Effector CD4-positive, alpha-beta T cell (primary cell): ENCODE results near the gene HDAC4.

Experiments used
- DNase-seq: peaks from one replicate; pipeline ENCODE4 v3.0.0-alpha.2; 2020

The HDAC4 gene

DNA sequence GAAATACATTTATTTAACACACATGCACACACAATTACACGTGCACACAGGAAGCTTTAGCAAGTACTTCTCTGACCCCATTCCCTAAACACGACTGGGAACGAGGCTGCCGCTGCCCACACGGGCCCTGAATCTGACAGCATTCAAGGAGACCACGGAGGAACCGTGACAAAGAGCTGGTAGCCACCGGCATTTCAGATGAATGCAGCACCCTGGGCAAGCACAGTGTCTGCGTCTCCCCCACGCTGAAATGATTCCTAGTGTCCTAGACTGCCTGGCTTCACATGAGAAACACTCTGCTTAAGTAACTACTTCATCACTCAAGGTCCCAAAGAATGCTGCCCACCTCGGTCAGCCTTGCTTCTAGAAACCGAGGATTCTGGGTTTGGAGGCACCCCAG, 95.0 kb downstream of the HDAC4 start:
- no peak for DNase-seq

DNA sequence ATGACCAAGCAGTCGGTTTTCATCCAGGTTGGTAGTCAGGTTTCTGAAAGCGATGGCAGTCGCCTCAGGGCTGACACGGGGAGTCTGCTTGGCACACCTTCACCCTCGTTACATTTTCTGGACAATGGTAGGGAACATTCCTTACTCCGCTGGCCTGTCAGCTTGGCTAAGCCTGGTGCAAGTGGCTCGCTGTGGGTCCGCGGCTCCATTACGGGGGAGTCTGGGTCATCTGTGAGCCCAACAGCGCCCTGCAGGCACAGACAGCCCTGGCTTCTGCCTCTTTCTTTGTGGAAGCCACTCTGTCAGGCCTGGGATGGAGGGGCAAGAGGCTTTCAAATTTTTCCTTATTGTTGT, 95.6 kb downstream of the HDAC4 start:
- DNase-seq: no peak

GRCh38 chr2:239304533-239305221, 96.1 kb downstream of the HDAC4 start:
- no peak for DNase-seq

DNA sequence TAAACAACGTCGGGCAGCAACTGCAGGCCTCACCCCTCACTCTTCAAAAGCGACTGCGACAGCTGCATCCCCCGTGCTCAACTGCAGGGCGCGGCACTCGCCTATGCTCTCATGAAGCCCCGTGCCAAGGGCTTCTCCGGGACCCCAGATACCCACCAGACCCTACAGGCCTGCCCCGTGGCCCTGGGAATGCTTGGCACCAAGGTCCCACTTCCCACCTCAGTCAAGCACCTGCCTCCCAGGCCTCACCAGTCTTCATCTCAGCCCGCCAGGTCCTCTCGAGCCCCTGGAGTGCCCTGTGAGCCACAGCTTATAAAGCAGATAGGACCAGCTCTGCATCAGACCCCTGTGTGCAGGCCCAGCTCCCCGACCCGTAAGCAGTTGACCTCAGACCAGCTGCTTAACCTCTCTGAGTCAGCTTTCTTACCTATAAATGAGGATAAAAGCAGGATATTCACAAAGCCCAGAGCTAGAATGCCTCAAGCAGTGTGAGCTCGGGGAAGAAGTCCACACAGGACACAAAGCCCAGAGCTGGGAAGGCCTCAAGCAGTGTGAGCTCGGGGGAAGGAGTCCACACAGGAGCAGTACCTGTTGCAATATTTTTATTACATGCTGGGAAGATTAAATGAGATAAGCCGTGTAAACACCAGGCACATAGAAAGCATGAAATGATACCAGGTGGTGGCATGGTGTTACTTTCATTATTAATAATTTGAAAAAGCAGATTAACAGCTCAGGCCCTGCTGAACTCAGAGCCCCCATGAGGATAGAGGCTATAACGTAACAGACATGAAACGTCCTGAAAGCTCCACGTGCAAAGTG, 96.9 kb downstream of the HDAC4 start:
- no peak for DNase-seq

DNA sequence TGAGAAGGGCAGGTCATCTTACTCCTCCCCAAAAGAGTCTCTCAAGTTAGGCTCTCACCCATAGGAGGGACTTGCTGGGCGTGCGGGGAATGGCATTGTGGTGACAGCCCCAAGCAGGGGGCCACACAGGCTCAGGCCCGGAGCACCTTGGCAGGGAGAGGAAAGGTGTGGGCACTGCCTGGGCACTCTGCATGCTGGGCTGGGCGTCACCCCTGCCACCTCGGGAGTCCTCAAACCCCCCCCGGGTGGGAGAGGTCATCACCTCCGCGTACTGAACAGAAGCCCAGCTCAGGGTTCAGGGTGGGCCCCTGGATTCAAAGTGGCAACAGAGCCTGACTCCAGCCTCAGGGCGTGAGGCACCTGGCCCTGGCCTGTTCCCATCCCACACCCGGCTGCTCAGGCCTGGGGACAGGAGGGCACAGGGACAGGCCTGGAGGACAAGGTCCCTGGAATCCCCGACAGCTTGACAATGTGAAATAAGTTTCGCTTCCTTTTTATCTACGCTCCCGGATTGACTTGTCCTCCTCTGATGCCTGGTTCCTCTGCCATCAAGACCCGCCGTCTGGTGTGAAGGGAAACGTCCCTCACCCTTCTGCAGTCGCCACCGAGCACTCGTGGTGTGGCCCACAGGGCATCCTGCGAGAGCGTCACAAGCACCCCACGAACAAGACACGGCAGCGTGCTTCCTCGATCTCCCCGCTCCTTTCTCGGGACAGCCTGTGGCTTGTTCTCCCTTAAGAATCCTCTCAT, 97.8 kb downstream of the HDAC4 start:
- DNase-seq: no peak

DNA sequence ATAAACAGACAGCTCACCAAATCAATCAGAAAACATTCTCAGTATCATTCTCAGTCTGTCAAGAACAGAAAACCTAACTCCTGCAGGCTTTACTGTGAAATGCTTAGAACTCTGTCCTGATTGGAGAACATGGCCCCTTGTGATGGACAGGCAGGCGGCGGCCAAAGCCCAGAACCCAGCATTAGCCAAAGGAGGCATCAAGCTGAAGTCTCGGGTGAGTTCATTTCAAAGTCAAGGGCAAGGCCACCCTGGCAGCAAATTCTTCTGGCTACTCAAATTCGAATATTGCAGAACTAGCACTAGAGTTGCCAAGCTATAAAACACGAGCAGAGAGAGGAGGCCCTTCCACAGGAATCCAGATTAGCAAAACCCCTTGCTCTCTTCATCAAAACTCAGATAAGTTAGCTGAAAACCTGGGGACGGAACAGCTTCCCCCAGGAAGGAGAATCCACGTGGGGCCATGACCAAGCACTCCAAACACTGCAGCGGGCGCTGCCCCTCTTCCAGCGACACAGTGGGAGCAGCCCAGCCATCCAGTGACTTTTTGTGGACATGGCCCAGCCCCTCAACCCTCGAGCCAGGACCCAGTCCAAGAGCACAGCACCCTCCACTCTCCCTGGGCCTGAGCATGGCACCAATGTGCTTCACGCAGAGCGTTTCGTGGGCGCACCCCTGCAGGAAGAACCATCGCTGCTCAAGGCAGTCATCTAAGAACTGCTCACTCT, 98.6 kb downstream of the HDAC4 start:
- no peak for DNase-seq

GRCh38 chr2:239300871-239301735, 99.7 kb downstream of the HDAC4 start:
- DNase-seq: no peak

- DNase-seq: no peak
Observed at GRCh38 chr2:239300242-239300641, 100.6 kb downstream of the HDAC4 start.

- no peak for DNase-seq
Observed at GRCh38 chr2:239299218-239299939, 101.4 kb downstream of the HDAC4 start.

DNA sequence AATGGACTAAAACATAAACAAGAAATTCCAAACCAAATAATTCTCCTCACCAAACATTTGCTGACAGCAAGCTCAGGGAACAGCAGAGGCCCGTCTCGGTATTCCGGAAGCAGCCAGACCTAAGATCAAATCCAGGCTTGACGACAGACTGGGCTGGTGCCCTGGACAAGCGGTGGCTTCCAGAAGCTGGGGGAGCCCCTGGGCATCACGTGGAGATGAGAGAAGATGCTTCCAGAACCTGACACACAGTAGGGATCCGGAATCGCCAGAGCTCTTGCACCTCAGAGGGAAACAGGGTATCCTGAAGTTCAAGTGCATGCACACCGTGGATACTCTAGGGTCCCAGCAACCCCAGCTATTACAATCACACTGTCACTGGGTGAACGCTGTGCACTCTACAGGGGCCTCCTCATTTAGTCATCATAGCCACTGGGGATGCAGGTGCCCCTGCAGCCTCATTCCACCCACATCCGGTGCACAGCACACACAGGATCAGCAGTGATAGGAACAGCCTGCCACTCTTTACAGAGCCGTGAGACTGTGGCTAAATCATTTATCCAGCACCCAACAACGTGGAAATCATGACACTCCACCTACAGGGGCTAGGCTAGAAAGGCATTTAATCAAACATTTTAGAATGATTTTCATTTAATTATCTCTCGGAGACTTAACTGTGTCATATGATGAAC, 102.6 kb downstream of the HDAC4 start:
- DNase-seq: peak; percentile 70

- no peak for DNase-seq
Observed at GRCh38 chr2:239297142-239298004, 103.4 kb downstream of the HDAC4 start.

- no peak for DNase-seq
Observed at GRCh38 chr2:239296020-239296932, 104.5 kb downstream of the HDAC4 start.

GRCh38 chr2:239295377-239296019, 105.3 kb downstream of the HDAC4 start:
- DNase-seq: no peak

GRCh38 chr2:239294571-239295054, 106.2 kb downstream of the HDAC4 start:
- DNase-seq: no peak

GRCh38 chr2:239293775-239294430, 106.9 kb downstream of the HDAC4 start:
- DNase-seq: peak; percentile 35

DNA sequence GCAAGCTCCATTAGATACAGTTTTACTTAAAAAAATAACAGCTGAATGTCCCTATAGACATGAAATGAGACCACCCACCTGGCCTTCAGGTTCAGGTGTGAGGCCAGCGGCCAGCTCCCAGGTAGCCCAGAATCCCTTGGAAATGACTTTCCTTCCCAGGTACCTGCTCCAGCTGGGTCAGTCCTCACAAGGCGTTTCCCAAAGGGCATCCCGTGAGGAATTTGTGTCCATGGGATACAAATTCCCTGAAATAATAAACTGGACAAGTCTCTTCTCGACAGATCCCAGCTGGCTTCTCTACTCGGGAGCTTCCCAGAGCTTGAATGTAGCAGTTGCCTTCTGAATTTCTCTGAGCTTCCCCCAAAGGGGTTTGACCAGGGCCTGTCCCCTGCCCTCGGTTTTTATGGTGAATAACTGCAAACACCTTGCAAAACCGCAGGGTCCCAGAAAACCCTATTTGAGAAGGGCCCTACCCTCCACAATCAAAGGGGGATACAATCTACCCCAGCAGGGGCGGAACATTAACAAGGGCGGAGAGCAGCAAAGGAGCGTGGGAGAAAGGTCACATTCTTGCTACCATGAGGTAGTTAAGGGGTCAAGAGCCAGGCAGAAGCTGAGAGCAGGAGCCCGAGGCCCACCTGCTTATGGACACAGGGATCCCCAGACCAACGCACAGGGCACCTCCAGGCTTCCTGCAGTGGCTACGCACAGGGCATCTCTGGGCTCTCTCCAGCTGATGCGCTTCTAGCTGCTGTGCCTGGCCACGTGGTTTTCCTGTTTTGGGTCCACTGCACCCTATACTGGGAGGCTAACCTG, 107.7 kb downstream of the HDAC4 start:
- DNase-seq: no peak
